ENCODE results near the gene ZFHX3. TPM values are rescaled to one million over a fixed set of nuclear protein-coding genes. Genes with fewer than 3 reads are reported as not detected.

Gene ZFHX3
- total and polyA plus RNA-seq, 2 donors (not counting 3 experiments of a cell fraction or from before 2014, with no cell fraction given) = 3.7 to 18.8 TPM

DNA sequence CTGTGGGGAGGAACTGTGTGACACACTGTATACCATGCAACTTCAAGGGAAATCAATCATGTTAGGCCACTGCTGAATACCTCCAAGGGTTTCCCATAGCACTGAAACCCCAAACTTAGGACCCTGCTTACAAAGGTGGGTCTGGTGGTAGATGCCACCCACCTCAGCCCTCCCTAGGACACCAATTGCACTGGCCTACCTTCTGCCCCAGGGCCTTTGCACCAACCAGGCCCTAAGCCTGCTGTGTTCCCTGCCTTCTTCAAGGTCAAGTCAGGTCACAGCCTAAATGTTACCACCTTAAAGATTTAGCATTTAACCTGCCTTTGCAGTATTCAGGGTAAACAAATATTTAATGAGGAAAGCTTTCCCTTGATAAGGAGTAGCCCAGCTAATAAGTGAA, 185.8 kb downstream of the ZFHX3 start:
- Histone ChIP-seq H3K4me3 (replicated peaks in 1 of 3; ENCODE audit: insufficient read depth in 1 of 3, low read depth in 1 of 3, low read length in 3 of 3) (no peak overlapping the region), H3K79me2 (ENCODE audit: control insufficient read depth, insufficient read depth, low read length) (no peaks in the 10 kb centered on the region), H3K27me3 (ENCODE audit: control insufficient read depth in 2 of 2, insufficient read depth in 2 of 2, low read length in 2 of 2) (no peaks in the 10 kb centered on the region), H3K4me2 (ENCODE audit: insufficient read depth, low read length) (no peak overlapping the region), H3K9ac (replicated peaks; ENCODE audit: extremely low read depth, insufficient read depth, low read length) (no peak overlapping the region), H3K9me1 (replicated peaks; ENCODE audit: control insufficient read depth, extremely low read depth, insufficient read depth, low read length) (no peaks in the 10 kb centered on the region), H3K4me1 (ENCODE audit: control insufficient read depth, extremely low read depth, insufficient read depth, low read length) (no peaks in the 10 kb centered on the region), H2AFZ (ENCODE audit: low read depth, low read length) (no peak overlapping the region), H4K20me1 (replicated peaks; ENCODE audit: control insufficient read depth, extremely low read depth, insufficient read depth, low read length) (no peaks in the 10 kb centered on the region), H3K9me3 (replicated peaks; ENCODE audit: control insufficient read depth, insufficient read depth, low read length) (no peaks in the 10 kb centered on the region), H3K27ac (ENCODE audit: insufficient read depth, low read depth, low read length) (no peak overlapping the region), H3K36me3 (ENCODE audit: control insufficient read depth in 2 of 2, extremely low read depth in 1 of 2, insufficient read depth in 2 of 2, low read length in 2 of 2) (no peaks in the 10 kb centered on the region)
- intact Hi-C loops (cut with micrococcal nuclease) (no loop called here), dilution Hi-C loops (cut with MboI; ENCODE audit: extremely low pct_ligation_motif_present, low sequenced_read_pairs) (no loop called here)
- DNase-seq (ENCODE audit: low read depth, low spot score) (no peak), FAIRE-seq (no peak)
- no TSS peak for BruUV-seq (replicated peaks)
- TF ChIP-seq EZH2 (IDR thresholded peaks at IDR 0.05; ENCODE audit: borderline replicate concordance, low read depth, low read length, severe bottlenecking) (no peak), POLR2A (IDR thresholded peaks at IDR 0.05; ENCODE audit: low read depth, low read length) (no peak), GATA2 (IDR thresholded peaks at IDR 0.05; ENCODE audit: insufficient read depth, insufficient read length, low read depth, low read length) (no peak), JUN (IDR thresholded peaks at IDR 0.05; ENCODE audit: borderline replicate concordance, insufficient read depth, insufficient read length, low read depth) (no peak), FOS (IDR thresholded peaks at IDR 0.05; ENCODE audit: borderline replicate concordance, insufficient read depth, low read length) (no peak), POLR2AphosphoS5 (IDR thresholded peaks at IDR 0.05; ENCODE audit: insufficient read depth, low read depth, low read length) (no peak), MYC (IDR thresholded peaks at IDR 0.05; ENCODE audit: low read depth, low read length) (no peak)
- TF ChIP-seq, protein P1, sequence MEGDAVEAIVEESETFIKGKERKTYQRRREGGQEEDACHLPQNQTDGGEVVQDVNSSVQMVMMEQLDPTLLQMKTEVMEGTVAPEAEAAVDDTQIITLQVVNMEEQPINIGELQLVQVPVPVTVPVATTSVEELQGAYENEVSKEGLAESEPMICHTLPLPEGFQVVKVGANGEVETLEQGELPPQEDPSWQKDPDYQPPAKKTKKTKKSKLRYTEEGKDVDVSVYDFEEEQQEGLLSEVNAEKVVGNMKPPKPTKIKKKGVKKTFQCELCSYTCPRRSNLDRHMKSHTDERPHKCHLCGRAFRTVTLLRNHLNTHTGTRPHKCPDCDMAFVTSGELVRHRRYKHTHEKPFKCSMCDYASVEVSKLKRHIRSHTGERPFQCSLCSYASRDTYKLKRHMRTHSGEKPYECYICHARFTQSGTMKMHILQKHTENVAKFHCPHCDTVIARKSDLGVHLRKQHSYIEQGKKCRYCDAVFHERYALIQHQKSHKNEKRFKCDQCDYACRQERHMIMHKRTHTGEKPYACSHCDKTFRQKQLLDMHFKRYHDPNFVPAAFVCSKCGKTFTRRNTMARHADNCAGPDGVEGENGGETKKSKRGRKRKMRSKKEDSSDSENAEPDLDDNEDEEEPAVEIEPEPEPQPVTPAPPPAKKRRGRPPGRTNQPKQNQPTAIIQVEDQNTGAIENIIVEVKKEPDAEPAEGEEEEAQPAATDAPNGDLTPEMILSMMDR (IDR thresholded peaks at IDR 0.05; ENCODE audit: extremely low read depth in 1 of 2, insufficient read depth in 1 of 2, low read depth in 1 of 2, low read length in 2 of 2) = no peak
- TF ChIP-seq, protein P2, sequence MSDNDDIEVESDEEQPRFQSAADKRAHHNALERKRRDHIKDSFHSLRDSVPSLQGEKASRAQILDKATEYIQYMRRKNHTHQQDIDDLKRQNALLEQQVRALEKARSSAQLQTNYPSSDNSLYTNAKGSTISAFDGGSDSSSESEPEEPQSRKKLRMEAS (IDR thresholded peaks at IDR 0.05; ENCODE audit: insufficient read depth, insufficient read length) = no peak
- ChIA-PET CTCF (no interaction called here), POLR2A (no interaction called here)

All from endothelial cell of umbilical vein (primary cell).